Duodenal mucosa (tissue), 2 donors: Measurements from ENCODE around the gene PAQR3.

Experiments used
- H3K27ac ChIP-seq: one replicate; pipeline ENCODE4 v1.7.0; 2013; ENCODE audit warnings: low read depth, low read length
- H3K27me3 ChIP-seq, 2 donors: one replicate each; pipeline ENCODE4 v1.7.0; 2013; ENCODE audit warnings: low read length in 2 of 2, control low read depth in 1 of 2; ENCODE audit not compliant: insufficient read depth in 2 of 2, control insufficient read depth in 1 of 2
- H3K36me3 ChIP-seq, 2 donors: one replicate each; pipeline ENCODE4 v1.7.0; 2013; ENCODE audit warnings: low read length in 2 of 2, control low read depth in 1 of 2; ENCODE audit not compliant: insufficient read depth in 2 of 2, control insufficient read depth in 1 of 2
- H3K4me1 ChIP-seq, 2 donors: one replicate each; pipeline ENCODE4 v1.7.0; 2013; ENCODE audit warnings: low read length in 2 of 2, control low read depth in 1 of 2; ENCODE audit not compliant: insufficient read depth in 2 of 2, control insufficient read depth in 1 of 2
- H3K4me3 ChIP-seq, 2 donors: one replicate each; pipeline ENCODE4 v1.7.0; 2013; ENCODE audit warnings: low read length in 2 of 2, low read depth in 1 of 2
- H3K9ac ChIP-seq, 2 donors: one replicate each; pipeline ENCODE4 v1.7.0; 2013; ENCODE audit warnings: low read length in 2 of 2, low read depth in 1 of 2
- H3K9me3 ChIP-seq, 2 donors: one replicate each; pipeline ENCODE4 v1.7.0; 2013; ENCODE audit warnings: low read length in 2 of 2, control low read depth in 1 of 2; ENCODE audit not compliant: control insufficient read depth in 1 of 2

The PAQR3 gene

GRCh38 chr4:78865451-78865850 is 73.8 kb downstream of the PAQR3 start:
- Histone ChIP-seq H3K36me3 (no peaks in the 10 kb centered on the region), H3K9me3 (no peaks in the 10 kb centered on the region), H3K4me3 (no peak overlapping the region), H3K27me3 (no peaks in the 10 kb centered on the region), H3K27ac (no peak overlapping the region), H3K9ac (no peak overlapping the region), H3K4me1 (peaks cover 9 to 21% of the 10 kb centered on the region in 2 donors)

GRCh38 chr4:78864405-78865024 is 74.7 kb downstream of the PAQR3 start:
- H3K9me3 ChIP-seq = no peaks in the 10 kb centered on the region
- H3K36me3 ChIP-seq = peaks cover 5% of the 10 kb centered on the region in 2 donors
- no peaks in the 10 kb centered on the region for H3K27me3 ChIP-seq
- H3K4me1 ChIP-seq = peaks cover 9 to 21% of the 10 kb centered on the region in 2 donors
- H3K9ac ChIP-seq = no peak overlapping the region
- no peak overlapping the region for H3K27ac ChIP-seq
- H3K4me3 ChIP-seq = no peak overlapping the region

- no peaks in the 10 kb centered on the region for H3K27me3 ChIP-seq
- no peak overlapping the region for H3K27ac ChIP-seq
- H3K4me3 ChIP-seq = no peak overlapping the region
- no peak overlapping the region for H3K9ac ChIP-seq
- H3K9me3 ChIP-seq = no peaks in the 10 kb centered on the region
- peaks cover 9 to 21% of the 10 kb centered on the region in 2 donors for H3K4me1 ChIP-seq
- H3K36me3 ChIP-seq = peaks cover 5% of the 10 kb centered on the region in 2 donors
These were observed 75.2 kb downstream of the PAQR3 start for GRCh38 chr4:78863991-78864390.

- H3K27ac ChIP-seq = no peak overlapping the region
- H3K36me3 ChIP-seq = peaks cover 5% of the 10 kb centered on the region in 2 donors
- no peaks in the 10 kb centered on the region for H3K27me3 ChIP-seq
- peaks cover 9 to 21% of the 10 kb centered on the region in 2 donors for H3K4me1 ChIP-seq
- H3K9me3 ChIP-seq = no peaks in the 10 kb centered on the region
- H3K9ac ChIP-seq = no peak overlapping the region
- H3K4me3 ChIP-seq = no peak overlapping the region
These were observed 75.9 kb downstream of the PAQR3 start for GRCh38 chr4:78863254-78863869.

- Histone ChIP-seq H3K4me3 (no peak overlapping the region), H3K9ac (no peak overlapping the region), H3K9me3 (no peaks in the 10 kb centered on the region), H3K36me3 (peaks cover 5% of the 10 kb centered on the region in 2 donors), H3K27me3 (no peaks in the 10 kb centered on the region), H3K4me1 (peaks cover 9 to 21% of the 10 kb centered on the region in 2 donors), H3K27ac (no peak overlapping the region)
These were observed 76.9 kb downstream of the PAQR3 start for GRCh38 chr4:78862314-78862737.
